Naive thymus-derived CD4-positive, alpha-beta T cell (primary cell): ENCODE results near the gene ICA1. TPM values are rescaled to one million over a fixed set of nuclear protein-coding genes. Genes with fewer than 3 reads are reported as not detected.
A peak's percentile ranks its signal among the peaks of the same experiment; 100 is the strongest.

Source experiments
- ATAC-seq: fragments of 150-1000 bp; cut with Tn5 transposase; 2 replicates; pipeline ENCODE4 v1.10.0; 2021; ENCODE audit warnings: mild to moderate bottlenecking, moderate library complexity
- CTCF ChIA-PET: fragments of 350-600 bp; sonication (Branson Sonifier 250); formaldehyde crosslinking; loops from one replicate; lab custom pipeline; 2021; ENCODE audit warnings: antibody characterized with exemption; lab: Charles Lee
- POLR2A ChIA-PET: fragments of 350-600 bp; sonication (Branson Sonifier 250); formaldehyde crosslinking; loops from one replicate; lab custom pipeline; 2021; ENCODE audit warnings: antibody characterized with exemption, inconsistent platforms; lab: Charles Lee
- DNase-seq, 9 donors: peaks; one replicate each; pipeline versions ENCODE4 v3.0.0 to v3.0.0-alpha.2; 2020 to 2022; ENCODE audit warnings: mixed read lengths in 1 of 9
- H3K27ac ChIP-seq: one replicate; pipeline ENCODE4 v1.7.0; 2013; ENCODE audit warnings: mild to moderate bottlenecking, low read depth, low read length, moderate library complexity
- H3K27me3 ChIP-seq, 2 donors: one replicate each; pipeline ENCODE4 v1.7.0; 2013; ENCODE audit warnings: low read length in 2 of 2, mild to moderate bottlenecking in 2 of 2, moderate library complexity in 2 of 2; ENCODE audit not compliant: control insufficient read depth in 2 of 2, insufficient read depth in 2 of 2
- H3K36me3 ChIP-seq, 3 experiments: 1 replicate in 2 of 3; 2 replicates in 1 of 3; pipeline ENCODE4 v1.7.0; 2013; ENCODE audit warnings: low read length in 3 of 3, mild to moderate bottlenecking in 3 of 3, moderate library complexity in 1 of 3; ENCODE audit not compliant: insufficient read depth in 3 of 3, control insufficient read depth in 2 of 3
- H3K4me1 ChIP-seq, 2 donors: one replicate each; pipeline ENCODE4 v1.7.0; 2013; ENCODE audit warnings: low read length in 2 of 2, mild to moderate bottlenecking in 2 of 2, moderate library complexity in 1 of 2; ENCODE audit not compliant: control insufficient read depth in 2 of 2, insufficient read depth in 2 of 2
- H3K4me3 ChIP-seq: 2 replicates; pipeline ENCODE4 v1.7.0; 2013; ENCODE audit warnings: mild to moderate bottlenecking, low read length
- H3K9me3 ChIP-seq, 3 experiments: 1 replicate in 2 of 3; 2 replicates in 1 of 3; pipeline ENCODE4 v1.7.0; 2013; ENCODE audit warnings: low read length in 3 of 3; ENCODE audit not compliant: control insufficient read depth in 2 of 3
- H3K27ac Mint-ChIP-seq, 9 donors: one replicate each; pipeline ENCODE4 v1.8.0; 2020 to 2022; ENCODE audit warnings: mixed read lengths in 9 of 9, mild to moderate bottlenecking in 8 of 9, moderate library complexity in 5 of 9, inconsistent platforms in 2 of 9
- H3K27me3 Mint-ChIP-seq, 5 donors: one replicate each; pipeline ENCODE4 v1.8.0; 2021 to 2022; ENCODE audit warnings: mixed read lengths in 5 of 5, mild to moderate bottlenecking in 1 of 5
- H3K36me3 Mint-ChIP-seq, 5 donors: one replicate each; pipeline ENCODE4 v1.8.0; 2020 to 2022; ENCODE audit warnings: mixed read lengths in 5 of 5, mild to moderate bottlenecking in 3 of 5, inconsistent platforms in 1 of 5
- H3K4me1 Mint-ChIP-seq, 7 donors: one replicate each; pipeline ENCODE4 v1.8.0; 2020 to 2022; ENCODE audit warnings: mixed read lengths in 7 of 7, mild to moderate bottlenecking in 3 of 7, inconsistent platforms in 1 of 7
- H3K4me3 Mint-ChIP-seq, 10 donors: one replicate each; pipeline ENCODE4 v1.8.0; 2020 to 2022; ENCODE audit warnings: mild to moderate bottlenecking in 10 of 10, mixed read lengths in 10 of 10, moderate library complexity in 6 of 10, inconsistent platforms in 2 of 10
- H3K9me3 Mint-ChIP-seq, 11 donors: one replicate each; pipeline ENCODE4 v1.8.0; 2020 to 2022; ENCODE audit warnings: mixed read lengths in 11 of 11, mild to moderate bottlenecking in 4 of 11, inconsistent platforms in 1 of 11, moderate library complexity in 1 of 11
- intact Hi-C, 2 donors: fragments of 100-400 bp; cut with micrococcal nuclease; formaldehyde crosslinking; loops; one replicate each; pipeline ENCODE4 v1.15.1; 2023
- polyA plus RNA-seq, 2 donors: library from polyadenylated mRNA; unstranded; fragments of 300-500 nt; fragmentation: Illumina TruSeq; gene quantifications; one replicate each; pipeline ENCODE4 v1.2.3, GENCODE V29; 2021
- total RNA-seq, 6 experiments: library from RNA in 5 of 6; stranded (reverse) in 5 of 6; gene quantifications; 1 replicate in 5 of 6; 2 replicates in 1 of 6; pipeline ENCODE4 v1.2.3 and lab custom pipeline; 2021 to 2026

The ICA1 gene
- total and polyA plus RNA-seq, 7 experiments from 2014 or later: 0.46 to 5.8 (median 2.1) TPM; not detected in 1

DNA sequence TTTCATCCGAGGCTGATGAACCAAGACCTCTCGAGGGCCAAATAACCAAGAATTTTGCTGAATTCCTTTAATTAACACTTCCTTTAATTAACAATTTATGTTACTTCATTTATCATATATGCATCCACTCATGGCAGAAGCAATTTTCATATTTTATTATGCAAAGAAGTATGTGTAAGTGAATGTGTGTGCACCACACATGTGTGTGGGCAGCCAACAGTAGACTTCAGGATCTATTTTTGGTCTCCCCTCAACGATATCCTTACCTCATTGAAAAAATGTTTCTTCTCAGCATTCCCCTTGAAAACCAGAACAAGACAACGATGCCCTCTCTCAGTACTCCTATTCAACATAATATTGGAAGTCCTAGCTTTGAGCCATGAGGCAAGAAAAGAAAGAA is 96.8 kb downstream of the ICA1 start:
- Mint-ChIP-seq H3K36me3 (peaks cover 0 to 14% (median 0%) of the 10 kb centered on the region in 5 donors), H3K4me3 (no peak overlapping the region), H3K9me3 (peaks cover 0 to 3% (median 0%) of the 10 kb centered on the region in 11 donors), H3K27ac (no peak overlapping the region), H3K4me1 (peaks cover 0 to 16% (median 3%) of the 10 kb centered on the region in 7 donors), H3K27me3 (peaks cover 0 to 17% (median 0%) of the 10 kb centered on the region in 5 donors)
- CTCF ChIA-PET: interaction anchor here (1.0 kb wide), 1 partner anchor 24 kb away, joined by 4 read pairs; no protein-coding TSS in a partner anchor
- no peaks in the 10 kb centered on the region for H3K27me3 ChIP-seq
- DNase-seq (no peak), ATAC-seq (no peak)
- POLR2A ChIA-PET: interaction anchor here (0.6 to 1.2 kb wide), 2 partner anchors 11 to 103 kb away, joined by 3 to 6 read pairs; no protein-coding TSS in a partner anchor
- no peaks in the 10 kb centered on the region for H3K36me3 ChIP-seq
- H3K27ac ChIP-seq: no peak overlapping the region
- no peaks in the 10 kb centered on the region for H3K4me1 ChIP-seq
- no peak overlapping the region for H3K4me3 ChIP-seq
- intact Hi-C loops: no loop called here
- H3K9me3 ChIP-seq: no peaks in the 10 kb centered on the region

DNA sequence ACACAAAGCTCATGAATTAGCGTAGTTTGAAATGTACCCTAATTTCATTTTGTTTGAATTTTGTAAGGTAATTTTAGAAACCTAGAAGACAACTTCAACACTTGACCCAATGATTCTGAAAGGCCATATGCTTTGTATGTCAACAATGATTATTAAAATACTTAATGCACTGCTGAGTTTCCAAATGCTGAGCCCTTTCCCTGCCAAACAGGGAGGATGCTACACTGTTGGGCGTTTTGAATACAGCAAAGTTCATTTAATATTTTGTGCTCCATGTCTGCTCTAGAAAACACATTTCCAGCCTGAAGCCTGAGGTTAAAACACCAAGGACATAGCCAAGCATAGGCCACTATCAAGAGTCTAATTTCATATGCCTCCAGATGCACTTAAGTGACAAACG is 99.8 kb downstream of the ICA1 start:
- ChIA-PET POLR2A (interaction anchor here (0.6 to 1.2 kb wide), 3 partner anchors 12 to 175 kb away, joined by 3 read pairs; no protein-coding TSS in a partner anchor), CTCF (no interaction called here)
- no peak overlapping the region for H3K4me3 Mint-ChIP-seq
- peaks cover 0 to 2% (median 0%) of the 10 kb centered on the region in 5 donors for H3K27me3 Mint-ChIP-seq
- intact Hi-C loops: no loop called here
- peaks cover 0 to 19% (median 4%) of the 10 kb centered on the region in 7 donors for H3K4me1 Mint-ChIP-seq
- DNase-seq (no peak), ATAC-seq (no peak)
- Histone ChIP-seq H3K4me1 (no peaks in the 10 kb centered on the region), H3K36me3 (no peaks in the 10 kb centered on the region), H3K27me3 (no peaks in the 10 kb centered on the region), H3K9me3 (no peaks in the 10 kb centered on the region), H3K27ac (no peak overlapping the region), H3K4me3 (no peak overlapping the region)
- H3K9me3 Mint-ChIP-seq: peaks cover 0 to 3% (median 0%) of the 10 kb centered on the region in 11 donors
- peaks cover 0 to 14% (median 4%) of the 10 kb centered on the region in 5 donors for H3K36me3 Mint-ChIP-seq
- H3K27ac Mint-ChIP-seq: no peak overlapping the region

DNA sequence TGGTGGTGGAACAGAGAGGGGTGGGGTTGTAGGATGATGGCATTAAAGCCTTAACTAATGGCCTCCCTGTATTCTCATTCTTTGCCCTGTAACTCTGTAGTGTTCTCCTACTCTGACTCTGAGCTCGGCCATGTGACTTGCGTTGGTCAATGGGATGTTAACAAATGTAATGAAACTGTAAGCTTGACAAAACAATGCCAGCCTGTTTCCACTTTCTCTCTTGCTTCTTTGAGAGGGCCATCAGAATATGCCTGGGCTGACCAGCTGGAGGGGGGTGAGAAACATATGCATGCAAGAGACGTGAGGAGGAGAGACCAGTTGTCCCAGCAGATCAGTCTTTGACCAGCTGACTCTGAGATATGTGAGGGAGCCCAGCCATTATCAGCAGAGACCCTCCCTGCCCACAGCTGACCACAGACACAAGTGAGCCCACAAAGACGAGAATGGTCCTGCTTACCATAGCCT is 100.6 kb downstream of the ICA1 start:
- Mint-ChIP-seq H3K4me1 (peaks cover 0 to 16% (median 4%) of the 10 kb centered on the region in 7 donors), H3K27me3 (no peaks in the 10 kb centered on the region), H3K9me3 (peaks cover 0 to 3% (median 0%) of the 10 kb centered on the region in 11 donors), H3K4me3 (no peak overlapping the region), H3K36me3 (peaks cover 0 to 10% (median 5%) of the 10 kb centered on the region in 5 donors), H3K27ac (no peak overlapping the region)
- peak; percentile 42 for ATAC-seq
- Histone ChIP-seq H3K9me3 (no peaks in the 10 kb centered on the region), H3K27ac (no peak overlapping the region), H3K4me1 (no peaks in the 10 kb centered on the region), H3K36me3 (no peaks in the 10 kb centered on the region), H3K27me3 (no peaks in the 10 kb centered on the region), H3K4me3 (no peak overlapping the region)
- DNase-seq: no peak
- POLR2A ChIA-PET: interaction anchor here (0.6 to 1.1 kb wide), 2 partner anchors 13 to 174 kb away, joined by 3 read pairs; no protein-coding TSS in a partner anchor
- intact Hi-C loops: no loop called here
- CTCF ChIA-PET: no interaction called here

DNA sequence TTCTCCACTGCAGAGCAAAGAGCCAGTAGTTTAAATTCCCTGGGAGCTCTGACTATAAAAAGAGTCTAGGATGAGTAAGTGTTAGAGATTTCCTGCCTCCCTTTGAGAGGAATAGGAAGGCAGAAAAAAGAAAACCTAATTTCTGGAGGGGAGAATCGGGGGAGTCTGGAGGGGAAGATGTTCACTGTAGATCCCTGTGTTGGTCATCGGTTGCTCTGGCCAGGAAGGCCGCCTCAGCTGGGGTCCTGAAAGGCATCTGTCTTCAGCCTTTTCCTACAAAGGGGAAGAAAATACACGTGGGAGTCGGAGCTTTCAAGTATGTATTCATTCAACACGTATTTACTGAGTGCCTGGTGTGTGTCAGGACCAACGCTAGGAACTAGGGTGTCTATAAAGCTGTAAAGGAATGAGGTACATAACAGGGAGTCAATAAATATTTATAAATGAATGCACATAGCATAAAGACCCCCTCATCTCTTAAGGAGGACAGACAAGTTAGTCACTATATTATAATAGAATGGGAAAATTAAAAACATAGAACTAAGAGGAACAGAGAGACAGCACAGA is 101.1 kb downstream of the ICA1 start:
- peaks cover 0 to 16% (median 4%) of the 10 kb centered on the region in 7 donors for H3K4me1 Mint-ChIP-seq
- peaks cover 0 to 1% (median 0%) of the 10 kb centered on the region in 5 donors for H3K27me3 Mint-ChIP-seq
- Histone ChIP-seq H3K27me3 (no peaks in the 10 kb centered on the region), H3K9me3 (no peaks in the 10 kb centered on the region), H3K36me3 (no peaks in the 10 kb centered on the region), H3K27ac (no peak overlapping the region), H3K4me3 (no peak overlapping the region), H3K4me1 (no peaks in the 10 kb centered on the region)
- intact Hi-C loops: no loop called here
- no peak overlapping the region for H3K27ac Mint-ChIP-seq
- H3K36me3 Mint-ChIP-seq: peaks cover 0 to 8% (median 5%) of the 10 kb centered on the region in 5 donors
- peaks cover 0 to 3% (median 0%) of the 10 kb centered on the region in 11 donors for H3K9me3 Mint-ChIP-seq
- POLR2A ChIA-PET: no interaction called here
- H3K4me3 Mint-ChIP-seq: no peak overlapping the region
- ATAC-seq: no peak
- DNase-seq: no peak
- CTCF ChIA-PET: no interaction called here

DNA sequence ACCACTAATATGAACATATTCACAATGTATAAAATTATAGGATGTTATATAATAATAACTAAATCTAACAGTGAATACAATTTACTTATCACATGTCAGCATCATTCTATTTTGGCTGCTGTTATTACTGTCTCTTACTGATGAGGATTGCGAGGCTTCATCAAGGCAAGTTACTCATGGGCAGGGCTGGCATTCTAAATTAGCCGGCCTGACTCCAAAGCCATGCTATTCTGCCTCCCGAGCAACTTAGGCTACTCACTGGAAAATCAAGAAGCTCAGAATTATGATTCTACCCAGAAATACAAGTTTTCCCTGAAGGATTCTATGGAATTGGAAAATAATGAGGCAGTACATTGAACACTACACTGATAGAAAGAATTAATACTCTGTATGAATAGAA is 101.7 kb downstream of the ICA1 start:
- ATAC-seq: no peak
- intact Hi-C loops: no loop called here
- H3K36me3 ChIP-seq: no peaks in the 10 kb centered on the region
- no peaks in the 10 kb centered on the region for H3K9me3 ChIP-seq
- no peak overlapping the region for H3K27ac ChIP-seq
- CTCF ChIA-PET: no interaction called here
- H3K4me1 ChIP-seq: no peaks in the 10 kb centered on the region
- no peak overlapping the region for H3K4me3 ChIP-seq
- Mint-ChIP-seq H3K27ac (no peak overlapping the region), H3K9me3 (peaks cover 0 to 3% (median 0%) of the 10 kb centered on the region in 11 donors), H3K27me3 (peaks cover 0 to 4% (median 0%) of the 10 kb centered on the region in 5 donors), H3K4me1 (peaks cover 0 to 16% (median 3%) of the 10 kb centered on the region in 7 donors), H3K4me3 (no peak overlapping the region), H3K36me3 (peaks cover 0 to 8% (median 5%) of the 10 kb centered on the region in 5 donors)
- H3K27me3 ChIP-seq: no peaks in the 10 kb centered on the region
- no peak for DNase-seq
- POLR2A ChIA-PET: no interaction called here

DNA sequence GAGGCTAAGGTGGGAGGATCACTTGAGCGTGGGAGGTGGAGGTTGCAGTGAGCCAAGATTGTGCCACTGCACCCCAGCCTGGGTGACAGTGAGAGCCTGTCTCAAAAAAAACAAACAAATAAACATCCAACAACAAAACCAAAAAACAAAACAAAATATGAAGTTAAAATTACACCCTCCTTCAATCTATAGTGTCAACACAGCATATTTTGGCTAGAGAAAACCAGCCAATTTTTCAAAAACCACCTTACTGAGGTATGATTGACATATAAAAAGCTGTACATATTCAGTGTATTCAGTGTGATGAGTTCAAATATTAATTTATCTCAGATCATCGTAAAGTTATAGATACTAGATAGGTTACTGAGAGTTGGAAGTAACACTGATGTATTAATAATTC is 102.4 kb downstream of the ICA1 start:
- no peaks in the 10 kb centered on the region for H3K27me3 ChIP-seq
- H3K4me3 ChIP-seq: no peak overlapping the region
- H3K27ac ChIP-seq: no peak overlapping the region
- H3K9me3 ChIP-seq: no peaks in the 10 kb centered on the region
- Mint-ChIP-seq H3K4me3 (no peak overlapping the region), H3K27me3 (peaks cover 0 to 4% (median 0%) of the 10 kb centered on the region in 5 donors), H3K9me3 (peaks cover 0 to 3% (median 0%) of the 10 kb centered on the region in 11 donors), H3K4me1 (peaks cover 0 to 12% (median 3%) of the 10 kb centered on the region in 7 donors), H3K36me3 (peaks cover 0 to 8% (median 5%) of the 10 kb centered on the region in 5 donors), H3K27ac (no peak overlapping the region)
- ChIA-PET POLR2A (no interaction called here), CTCF (no interaction called here)
- no peak for ATAC-seq
- H3K4me1 ChIP-seq: no peaks in the 10 kb centered on the region
- intact Hi-C loops: loop anchor here in 1 of 2 donors (2.0 kb wide), 1 partner anchor 17 kb away; no protein-coding TSS in a partner anchor
- no peaks in the 10 kb centered on the region for H3K36me3 ChIP-seq
- DNase-seq: no peak
